Measurements from ENCODE around the gene ITGA7. TPM values are rescaled to one million over a fixed set of nuclear protein-coding genes. Genes with fewer than 3 reads are reported as not detected.

ITGA7 gene
- total RNA-seq, 1 experiment from 2014 or later: 14.7 TPM

GRCh38 chr12:55732288-55732687, 24.6 kb upstream of the ITGA7 start:
- H3K4me1 ChIP-seq (ENCODE audit: insufficient read depth, low read length, poor library complexity, severe bottlenecking): peaks cover 17% of the 10 kb centered on the region
- H3K9me3 ChIP-seq (ENCODE audit: low read depth, low read length, poor library complexity, severe bottlenecking): no peaks in the 10 kb centered on the region
- CTCF ChIA-PET: no interaction called here
- H3K27ac ChIP-seq (ENCODE audit: low read depth, low read length, poor library complexity, severe bottlenecking): no peak overlapping the region
- H3K4me3 ChIP-seq (ENCODE audit: low read depth, low read length, poor library complexity, severe bottlenecking): no peak overlapping the region
- no peaks in the 10 kb centered on the region for H3K27me3 ChIP-seq (replicated peaks; ENCODE audit: insufficient read depth, low read depth, low read length, poor library complexity)
- intact Hi-C loops (cut with micrococcal nuclease; ENCODE audit: unreplicated experiment): no loop called here
- H3K36me3 ChIP-seq (ENCODE audit: insufficient read depth, low read length, poor library complexity, severe bottlenecking): peaks cover 5% of the 10 kb centered on the region
- no TSS peak for BruUV-seq (replicated peaks)
- DNase-seq (ENCODE audit: low spot score): no peak
- TF ChIP-seq CTCF (conservative IDR thresholded peaks at IDR 0.05; ENCODE audit: low read depth, low read length): no peak
- no peak for TF ChIP-seq EZH2 (IDR thresholded peaks at IDR 0.05; ENCODE audit: borderline replicate concordance, low read depth, low read length, poor library complexity, severe bottlenecking)
- POLR2A ChIA-PET (ENCODE audit: low non-redundant PET): no interaction called here

- ChIA-PET POLR2A (ENCODE audit: low non-redundant PET) (no interaction called here), CTCF (interaction anchor here (0.6 to 1.7 kb wide), 3 partner anchors 9 to 73 kb away, joined by 4 to 12 read pairs (median 4); no protein-coding TSS in a partner anchor)
- H3K36me3 ChIP-seq (ENCODE audit: insufficient read depth, low read length, poor library complexity, severe bottlenecking): peaks cover 26% of the 10 kb centered on the region
- intact Hi-C loops (cut with micrococcal nuclease; ENCODE audit: unreplicated experiment): no loop called here
- BruUV-seq (replicated peaks): TSS peak; percentile 60
- no peaks in the 10 kb centered on the region for H3K9me3 ChIP-seq (ENCODE audit: low read depth, low read length, poor library complexity, severe bottlenecking)
- DNase-seq (ENCODE audit: low spot score): no peak
- H3K4me1 ChIP-seq (ENCODE audit: insufficient read depth, low read length, poor library complexity, severe bottlenecking): peaks cover 12% of the 10 kb centered on the region
- TF ChIP-seq CTCF (conservative IDR thresholded peaks at IDR 0.05; ENCODE audit: low read depth, low read length): 0 out of 2 replicates have a peak, but pooled peaks have one; percentile 20
- no peak for TF ChIP-seq EZH2 (IDR thresholded peaks at IDR 0.05; ENCODE audit: borderline replicate concordance, low read depth, low read length, poor library complexity, severe bottlenecking)
- no peaks in the 10 kb centered on the region for H3K27me3 ChIP-seq (replicated peaks; ENCODE audit: insufficient read depth, low read depth, low read length, poor library complexity)
- H3K27ac ChIP-seq (ENCODE audit: low read depth, low read length, poor library complexity, severe bottlenecking): peak overlapping the region; percentile 92
- peak overlapping the region; percentile 85 for H3K4me3 ChIP-seq (ENCODE audit: low read depth, low read length, poor library complexity, severe bottlenecking)
Measured at GRCh38 chr12:55729819-55730818, 22.4 kb upstream of the ITGA7 start.

GRCh38 chr12:55728939-55729818, 21.5 kb upstream of the ITGA7 start, which contains the start of gene CD63:
Gene CD63 (minus strand): TSS chr12:55729009. CDS start chr12:55728341, 668 bp downstream.
- peak; percentile 94 for DNase-seq (ENCODE audit: low spot score)
- TF ChIP-seq EZH2 (IDR thresholded peaks at IDR 0.05; ENCODE audit: borderline replicate concordance, low read depth, low read length, poor library complexity, severe bottlenecking) (no peak), CTCF (conservative IDR thresholded peaks at IDR 0.05; ENCODE audit: low read depth, low read length) (no peak)
- BruUV-seq (replicated peaks): no TSS peak
- peak within 1 kb of the TSS; percentile 92 for H3K27ac ChIP-seq (ENCODE audit: low read depth, low read length, poor library complexity, severe bottlenecking)
- H3K36me3 ChIP-seq (ENCODE audit: insufficient read depth, low read length, poor library complexity, severe bottlenecking): peaks cover 31% of the 10 kb centered on the region
- ChIA-PET CTCF (interaction anchor here (1.0 to 1.7 kb wide), 2 partner anchors 9 to 72 kb away, joined by 4 read pairs; no protein-coding TSS in a partner anchor), POLR2A (ENCODE audit: low non-redundant PET) (no interaction called here)
- intact Hi-C loops (cut with micrococcal nuclease; ENCODE audit: unreplicated experiment): no loop called here
- H3K9me3 ChIP-seq (ENCODE audit: low read depth, low read length, poor library complexity, severe bottlenecking): no peaks in the 10 kb centered on the region
- peak within 1 kb of the TSS; percentile 85 for H3K4me3 ChIP-seq (ENCODE audit: low read depth, low read length, poor library complexity, severe bottlenecking)
- H3K27me3 ChIP-seq (replicated peaks; ENCODE audit: insufficient read depth, low read depth, low read length, poor library complexity): no peaks in the 10 kb centered on the region
- peaks cover 16% of the 10 kb centered on the region for H3K4me1 ChIP-seq (ENCODE audit: insufficient read depth, low read length, poor library complexity, severe bottlenecking)
